Effector CD4-positive, alpha-beta T cell (primary cell): ENCODE data around the gene KCNA1.

Experiments
- DNase-seq: peaks from one replicate; pipeline ENCODE4 v3.0.0-alpha.2; 2020

Gene KCNA1

DNA sequence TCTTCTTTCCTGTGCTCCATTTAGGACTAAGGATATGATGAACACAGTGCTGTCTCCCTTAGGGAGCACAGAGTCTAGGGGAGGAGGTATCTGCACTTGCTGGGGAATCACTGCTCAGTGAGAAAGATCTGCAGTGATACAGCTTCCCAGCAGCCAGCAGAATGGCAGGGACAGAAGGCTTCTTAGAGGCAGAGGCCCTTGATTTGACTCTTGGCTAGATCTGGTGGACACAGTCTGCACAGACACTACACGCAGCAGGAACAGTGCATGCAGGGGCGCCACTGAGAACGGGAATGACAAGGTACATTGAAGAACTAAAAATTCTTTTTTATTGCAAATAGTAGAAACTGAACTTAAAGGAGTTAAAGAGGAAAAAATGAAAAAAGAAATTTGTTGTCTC is 51.6 kb downstream of the KCNA1 start:
- DNase-seq: no peak

DNA sequence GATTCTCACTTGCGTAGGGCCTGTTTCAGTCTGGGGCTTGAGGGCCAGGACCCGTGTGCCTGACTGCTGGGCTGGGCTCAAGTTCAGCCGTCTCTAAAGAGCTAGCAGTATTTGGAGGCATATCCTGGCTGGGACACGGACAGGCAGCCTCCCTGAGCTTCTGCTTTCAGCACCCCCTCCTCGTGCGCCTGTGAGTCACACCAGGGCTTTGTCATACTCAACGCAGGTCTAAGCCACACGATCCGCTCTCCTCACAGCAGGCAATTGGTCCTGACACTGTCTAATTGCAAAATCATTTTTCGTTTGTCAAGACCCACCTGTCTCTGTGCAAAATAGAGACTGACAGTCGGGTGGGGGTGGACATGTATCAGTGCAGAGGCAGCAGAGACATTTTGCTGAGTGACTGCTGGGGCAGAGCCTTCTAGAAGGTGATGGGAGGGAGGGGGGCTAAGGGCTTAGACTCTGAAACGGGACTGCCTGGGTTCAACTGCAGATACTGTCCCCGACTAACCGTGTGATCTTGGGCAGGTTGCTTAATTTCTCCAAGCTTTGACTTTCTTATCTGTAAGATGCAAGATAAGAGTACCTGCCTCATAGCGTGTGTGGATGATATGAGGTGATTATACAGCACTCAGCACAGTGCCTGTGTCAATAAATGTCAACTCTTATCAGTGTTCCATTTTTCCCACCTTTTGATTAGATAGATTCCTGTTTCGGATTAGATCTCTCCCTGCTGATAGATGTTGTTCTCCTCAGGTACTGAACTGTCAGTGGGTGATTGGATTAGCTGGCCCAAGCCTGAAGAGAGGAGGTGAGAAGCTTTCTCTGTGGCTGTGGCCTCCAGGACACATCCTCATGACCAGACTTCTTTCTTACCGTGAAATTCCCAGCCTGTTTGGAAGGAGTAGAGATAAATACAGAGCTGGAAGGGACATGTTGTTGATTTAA is 53.1 kb downstream of the KCNA1 start:
- DNase-seq: no peak
